GM19328 (cell line): ENCODE measurements around the gene DBX2.
"Not testable (repeated sequence)": the region's sequence is repeated elsewhere in the genome, so short reads cannot be mapped to it uniquely, and the experiment has no call there.

Source experiments
- ATAC-seq: cut with Tn5 transposase; IDR thresholded peaks from one replicate; pipeline ENCODE4 v1.9.1; 2021; ENCODE audit warnings: mild to moderate bottlenecking, moderate library complexity; ENCODE audit not compliant: unreplicated experiment

Gene DBX2

GRCh38 chr12:45012749-45013148, 38.1 kb downstream of the DBX2 start:
- ATAC-seq = no peak

GRCh38 chr12:45010059-45010458, 40.8 kb downstream of the DBX2 start:
- ATAC-seq = no peak

- ATAC-seq = no peak
Observed at GRCh38 chr12:45008211-45008610, 42.7 kb downstream of the DBX2 start.

DNA sequence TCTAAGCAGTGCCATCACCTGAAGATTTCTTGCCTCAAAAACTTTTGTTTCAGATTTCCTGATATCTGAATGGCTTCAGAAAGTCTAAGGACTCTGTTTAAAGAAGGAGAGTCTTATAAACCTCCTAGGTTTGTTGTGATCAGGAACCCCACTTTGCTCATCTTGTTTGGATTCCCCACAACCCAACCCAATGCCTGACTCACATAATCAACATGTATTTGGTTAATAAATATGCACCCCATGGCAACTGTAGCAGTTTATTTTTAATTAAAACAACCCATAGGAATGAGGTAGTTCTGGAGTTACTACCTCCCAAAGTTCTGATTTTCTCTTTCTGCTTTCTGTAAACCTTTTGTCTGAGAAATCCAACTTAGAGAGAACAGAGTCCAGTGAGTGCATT, 51.5 kb downstream of the DBX2 start:
- no peak for ATAC-seq

DNA sequence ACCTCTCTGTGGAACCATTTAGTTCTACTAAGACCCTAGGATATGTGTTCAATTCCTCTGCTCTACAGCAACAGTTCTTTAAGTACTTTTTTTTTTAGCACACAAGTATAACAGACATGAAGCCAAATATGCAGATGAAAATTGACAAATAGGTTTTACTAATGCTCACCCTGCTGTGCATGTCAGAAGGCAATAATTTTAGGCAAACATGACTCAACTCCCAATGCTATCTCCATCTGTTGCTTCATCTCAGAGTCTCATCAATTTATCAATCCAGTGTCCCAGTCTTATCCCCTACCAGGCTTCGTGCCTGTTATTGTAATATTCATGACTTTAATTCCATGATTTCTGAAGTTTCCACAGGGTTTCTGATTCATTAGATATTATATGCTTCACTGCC, 57.7 kb downstream of the DBX2 start:
- ATAC-seq = no peak

DNA sequence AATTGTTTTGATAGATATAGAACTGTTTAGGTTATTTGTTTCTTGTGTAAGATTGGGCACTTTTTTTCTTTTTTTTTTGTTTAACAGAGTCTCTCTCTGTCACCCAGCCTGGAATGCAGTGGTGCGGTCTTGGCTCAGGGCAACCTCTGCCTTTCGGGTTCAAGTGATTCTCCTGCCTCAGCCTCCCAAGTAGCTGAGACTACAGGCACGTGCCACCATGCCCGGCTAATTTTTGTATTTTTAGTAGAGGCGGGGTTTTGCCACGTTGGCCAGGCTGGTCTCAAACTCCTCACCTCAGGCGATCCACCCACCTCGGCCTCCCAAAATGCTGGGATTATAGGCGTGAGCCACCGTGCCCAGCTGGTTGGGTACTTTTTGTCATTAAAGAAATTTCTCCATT, 66.0 kb downstream of the DBX2 start:
- not testable (repeated sequence) for ATAC-seq

GRCh38 chr12:44979918-44980317, 71.0 kb downstream of the DBX2 start:
- ATAC-seq = no peak

- no peak for ATAC-seq
Observed at GRCh38 chr12:44976246-44976645, 74.7 kb downstream of the DBX2 start.

DNA sequence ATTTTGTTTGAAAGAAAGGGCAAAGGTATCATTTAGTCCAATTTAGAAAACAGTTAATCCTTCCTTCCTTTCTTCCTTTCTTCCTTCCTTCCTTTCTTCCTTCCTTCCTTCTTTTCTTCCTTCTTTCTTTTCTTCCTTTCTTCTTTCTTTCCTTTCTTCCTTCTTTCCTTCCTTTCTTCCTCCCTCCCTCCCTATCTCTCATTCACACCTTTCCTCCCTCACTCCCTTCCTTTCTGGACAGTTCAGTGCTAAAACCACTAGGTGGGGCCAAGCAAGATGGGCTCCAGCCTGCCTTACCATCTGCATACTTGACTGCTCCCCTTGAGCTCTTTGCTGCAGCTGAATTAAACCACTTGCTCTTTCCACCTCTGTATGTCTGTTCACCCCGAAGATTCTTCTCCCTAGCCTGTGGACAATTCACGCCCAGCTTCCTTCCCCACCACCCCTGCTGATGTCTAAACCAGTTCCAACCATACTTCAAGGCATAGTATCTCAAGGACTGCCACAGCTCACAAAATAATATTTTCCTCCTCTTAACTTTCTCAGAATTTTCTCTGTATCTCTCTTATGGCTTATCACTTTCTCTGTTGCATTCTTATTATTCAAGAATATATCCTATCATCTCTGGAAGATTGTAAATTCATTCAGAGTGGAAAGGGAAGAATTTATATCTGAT, 78.0 kb downstream of the DBX2 start:
- ATAC-seq = no peak

GRCh38 chr12:44968965-44969364, 81.9 kb downstream of the DBX2 start:
- no peak for ATAC-seq
